Measurements from ENCODE around the gene PKD1L1.

- TF ChIP-seq CTCF (IDR thresholded peaks at IDR 0.05), result no peak
- no peak for TF ChIP-seq ZFX (IDR thresholded peaks at IDR 0.05; ENCODE audit: borderline replicate concordance)
These were observed 101.1 kb downstream of the PKD1L1 start for GRCh38 chr7:47847207-47847606.

Data from 22Rv1 (cell line).